H1 (cell line): ENCODE data around the gene CDR2. TPM values are rescaled to one million over a fixed set of nuclear protein-coding genes. Genes with fewer than 3 reads are reported as not detected.

Experiments used
- CTBP2 ChIP-seq: IDR thresholded peaks from 2 replicates; pipeline ENCODE4 v1.7.0; 2011; ENCODE audit warnings: borderline replicate concordance, mild to moderate bottlenecking, moderate library complexity, mixed read lengths, low read length; ENCODE audit not compliant: insufficient read depth, insufficient read length
- polyA plus RNA-seq, 7 experiments: library from polyadenylated mRNA; depleted of rRNA in 3 of 7; stranded (reverse) in 5 of 7; unstranded in 2 of 7; fragments of >200 nt in 5 of 7; fragments of 200-250 nt in 2 of 7; gene quantifications; 1 replicate in 5 of 7; 2 replicates in 1 of 7; 4 replicates in 1 of 7; pipeline versions ENCODE4 v1.2.1 to v1.2.3, GENCODE V29; 2011 to 2013; ENCODE audit warnings: missing spikeins in 2 of 7, mixed read lengths in 2 of 7
- total RNA-seq: library from RNA; stranded (reverse); fragmentation: NEBNext Ultra II Directional; extraction: Animal tissue kit (Norgen Biotek cat#: 25700); gene quantifications from 2 replicates; pipeline ENCODE4 v1.2.1, GENCODE V29; 2021

Gene CDR2
- total and polyA plus RNA-seq, 2 of the 8 experiments (the other 6 are each of a cell fraction or from before 2014, with no cell fraction given) = 16.3 to 34.9 TPM

DNA sequence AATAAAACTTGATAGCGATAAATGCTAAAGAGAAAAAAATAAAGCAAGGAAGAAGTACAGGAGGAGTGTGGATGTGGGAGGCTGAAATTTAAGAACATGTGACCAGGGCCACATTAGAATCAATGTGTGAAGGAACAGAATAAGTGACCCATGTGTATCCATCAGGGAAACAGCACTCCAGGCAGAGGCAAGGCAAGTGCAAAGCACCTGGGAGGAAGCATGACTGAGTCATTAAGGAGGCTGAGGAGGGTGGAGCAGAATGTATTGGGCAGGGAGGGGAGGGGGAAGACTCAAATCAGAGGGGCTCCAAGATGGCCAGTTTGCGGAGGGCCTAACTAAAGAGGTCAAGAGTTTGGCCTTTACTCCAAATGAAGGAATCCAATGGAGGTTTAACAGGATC is 8.0 kb downstream of the CDR2 start (continued):
- TF ChIP-seq CTBP2 = no peak
